ELF-1 (cell line): Measurements from ENCODE around the gene TNF.

Experiments used
- DNase-seq: peaks from one replicate; pipeline ENCODE4 v3.0.0-alpha.2; 2016; ENCODE audit warnings: low read depth, low spot score

Gene TNF

DNA sequence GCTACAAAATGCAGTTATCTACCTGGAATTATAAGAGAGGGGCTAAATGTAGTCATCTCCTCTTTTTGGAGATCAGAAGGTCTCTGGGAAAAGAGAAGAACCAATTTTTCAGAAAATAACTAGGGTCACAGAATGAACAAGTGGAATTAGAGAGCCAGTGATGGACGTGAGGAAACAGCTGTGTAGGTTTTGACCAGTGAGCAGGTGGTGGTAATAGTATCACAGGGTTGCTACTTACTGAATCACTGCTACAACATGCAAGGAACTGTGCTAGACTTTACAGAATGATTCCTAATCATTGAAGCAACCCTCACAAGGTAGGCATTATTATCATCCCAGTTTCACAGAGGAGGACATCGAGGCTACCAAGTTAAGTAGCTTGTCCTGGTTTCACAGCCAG lies 30.7 kb upstream of the TNF start:
- DNase-seq, result no peak

DNA sequence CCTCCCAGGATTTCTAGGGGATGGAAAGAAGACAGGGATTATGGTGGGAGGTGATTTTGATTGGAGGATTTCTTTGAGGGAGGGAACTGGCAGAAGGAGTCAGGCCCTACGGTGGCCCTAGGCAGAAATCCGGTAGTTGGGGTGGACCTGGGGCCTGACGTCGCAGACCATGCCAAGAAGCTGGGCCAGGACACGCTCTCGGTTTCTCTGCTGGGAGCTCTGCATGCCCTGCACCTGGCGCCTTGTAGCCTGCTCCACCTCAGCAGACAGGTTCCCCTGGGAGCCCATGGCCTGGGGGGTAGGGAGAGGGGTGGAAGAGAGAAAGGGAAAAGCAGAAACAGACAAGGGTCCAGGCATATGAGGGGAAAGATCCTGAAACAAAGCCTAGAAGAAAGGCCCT lies 30.1 kb upstream of the TNF start:
- no peak for DNase-seq

DNA sequence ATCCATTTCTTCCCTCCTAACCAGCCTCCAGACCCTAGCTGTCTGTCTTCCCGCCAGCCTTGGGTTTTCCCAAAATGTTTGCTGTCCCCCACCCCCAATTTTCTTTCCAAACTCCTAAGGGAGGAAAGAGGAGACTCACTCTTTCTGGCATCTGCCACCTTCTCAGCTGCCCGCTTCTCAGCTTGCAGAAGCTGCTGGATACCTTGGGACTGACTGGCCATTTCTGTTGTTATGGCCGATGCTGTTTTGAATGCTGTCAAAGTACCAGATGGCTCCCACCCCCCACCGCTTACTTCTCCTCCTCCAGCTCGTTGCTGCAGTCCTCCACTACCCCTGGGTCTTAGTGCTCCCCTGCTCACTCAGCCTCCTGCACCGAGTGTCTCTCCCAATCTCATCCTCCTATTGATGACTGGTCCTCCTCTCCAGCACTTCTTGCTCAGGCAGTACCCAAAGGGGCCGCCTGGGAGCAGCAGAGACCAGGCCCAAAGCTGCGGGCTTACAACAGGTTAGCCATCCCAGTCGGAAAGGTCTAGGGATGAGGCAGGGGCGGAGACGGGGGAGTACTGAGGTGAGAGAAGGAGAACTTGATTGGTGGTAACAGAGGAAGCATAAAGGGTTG lies 28.9 kb upstream of the TNF start, which contains the start of gene ATP6V1G2:
Gene ATP6V1G2, minus strand, starts transcription at position 270 of the 619 bp plus-strand sequence. Its CDS starts 49 bp downstream, at position 221.
- peak; percentile 99 for DNase-seq

DNA sequence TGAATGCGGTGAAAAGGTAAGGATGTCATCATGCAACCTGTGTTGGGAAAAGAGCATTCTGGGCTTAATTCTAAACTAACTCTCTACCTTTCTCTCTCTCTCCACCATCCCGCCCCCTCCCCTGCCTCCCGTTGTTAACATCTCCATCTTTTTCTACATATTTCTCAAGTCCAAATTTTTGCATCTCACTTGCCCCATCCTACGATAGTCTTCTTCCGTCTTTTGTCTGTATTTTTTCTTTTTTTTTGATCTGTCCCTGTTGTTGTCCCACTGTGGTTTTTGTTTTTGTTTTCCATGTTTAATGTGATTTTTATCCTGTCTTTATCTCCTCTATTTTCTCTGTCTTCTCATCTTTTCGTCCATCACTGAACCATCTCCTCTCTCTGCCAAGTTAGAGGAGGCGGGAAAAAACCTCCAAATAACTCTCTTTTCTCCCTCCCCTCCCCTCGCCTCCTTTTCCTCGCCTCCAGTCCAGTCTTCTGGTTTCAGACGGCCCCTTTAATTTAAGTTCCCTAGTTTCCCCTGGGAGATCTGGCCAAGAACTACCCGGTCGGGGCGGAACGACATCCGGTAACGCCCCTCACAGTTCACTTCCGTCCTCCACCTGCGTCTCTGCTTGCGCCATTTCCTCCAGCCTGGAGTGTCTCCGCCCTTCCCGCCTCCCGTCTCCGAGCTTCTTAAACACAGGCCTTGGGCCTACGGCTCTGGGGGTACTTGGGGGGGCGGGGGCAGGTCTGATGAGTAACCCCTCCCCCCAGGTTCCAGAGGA lies 28.2 kb upstream of the TNF start, which contains the start of gene NFKBIL1:
Gene NFKBIL1, plus strand, starts transcription at position 651 of the 769 bp plus-strand sequence. Its CDS starts 87 bp downstream, at position 738.
- DNase-seq, result peak; percentile 96

DNA sequence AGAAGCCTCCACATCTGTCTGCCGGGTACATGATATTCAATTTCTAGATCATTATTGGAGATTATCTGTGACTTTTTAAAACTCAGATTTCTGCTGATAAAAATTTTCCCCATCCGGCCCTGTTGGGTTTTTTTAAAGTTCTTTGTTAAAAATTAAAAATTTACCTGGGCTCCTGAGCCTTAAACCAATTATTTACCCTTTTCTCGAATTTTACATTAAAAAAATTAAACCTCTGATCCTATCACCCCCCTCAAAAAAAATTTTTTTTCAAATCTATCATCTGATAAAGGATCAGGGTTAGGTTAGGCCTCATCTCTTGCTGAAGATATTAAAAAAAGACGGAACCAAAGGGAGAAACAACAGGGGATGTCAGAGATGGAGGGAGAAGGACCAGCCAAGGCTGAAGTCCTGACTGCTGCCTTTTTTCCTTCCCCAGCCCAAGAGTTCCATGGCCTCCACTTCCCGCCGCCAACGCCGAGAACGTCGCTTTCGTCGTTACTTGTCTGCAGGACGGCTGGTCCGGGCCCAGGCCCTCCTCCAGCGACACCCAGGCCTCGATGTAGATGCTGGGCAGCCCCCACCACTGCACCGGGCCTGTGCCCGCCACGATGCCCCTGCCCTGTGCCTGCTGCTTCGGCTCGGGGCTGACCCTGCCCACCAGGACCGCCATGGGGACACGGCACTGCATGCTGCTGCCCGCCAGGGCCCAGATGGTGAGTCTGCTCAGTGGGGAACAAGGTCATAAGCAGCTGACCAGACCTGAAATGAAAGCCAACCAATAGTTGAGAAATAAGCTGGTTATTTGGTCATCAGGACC lies 27.4 kb upstream of the TNF start:
- no peak for DNase-seq

DNA sequence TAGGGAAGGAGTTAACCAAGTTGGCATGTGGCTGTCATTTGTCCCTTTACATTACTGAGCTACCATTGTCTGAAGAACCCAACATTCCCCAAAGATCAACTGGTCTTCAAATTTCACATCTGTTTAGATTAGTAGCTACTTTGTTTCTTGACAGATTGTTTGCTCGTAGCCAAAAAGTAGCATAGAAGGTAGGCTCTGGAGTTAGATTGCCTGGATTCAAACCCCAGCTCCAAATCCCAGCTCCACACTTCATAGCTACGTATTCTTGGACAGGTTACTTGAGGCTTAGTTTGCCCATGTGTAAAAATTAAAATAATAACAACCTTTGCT lies 26.9 kb upstream of the TNF start:
- DNase-seq, result no peak

DNA sequence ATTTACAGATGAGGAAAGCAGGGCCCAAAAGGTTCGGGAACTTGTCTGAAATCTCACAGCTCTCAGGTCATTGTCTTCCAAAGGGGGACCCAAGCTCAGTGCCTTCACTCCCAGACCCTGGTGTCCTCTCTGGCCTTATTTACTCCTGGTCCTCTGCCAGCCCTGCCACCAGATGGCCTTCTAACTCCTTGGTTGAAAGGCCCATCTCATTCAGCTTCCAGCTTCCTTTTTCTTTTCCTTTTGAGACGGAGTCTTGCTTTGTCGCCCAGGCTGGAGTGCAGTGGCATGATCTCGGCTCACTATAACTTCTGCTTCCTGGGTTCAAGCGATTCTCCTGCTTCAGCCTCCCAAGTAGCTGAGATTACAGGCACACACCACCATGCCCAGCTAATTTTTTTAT lies 24.0 kb upstream of the TNF start:
- peak; percentile 79 for DNase-seq

DNA sequence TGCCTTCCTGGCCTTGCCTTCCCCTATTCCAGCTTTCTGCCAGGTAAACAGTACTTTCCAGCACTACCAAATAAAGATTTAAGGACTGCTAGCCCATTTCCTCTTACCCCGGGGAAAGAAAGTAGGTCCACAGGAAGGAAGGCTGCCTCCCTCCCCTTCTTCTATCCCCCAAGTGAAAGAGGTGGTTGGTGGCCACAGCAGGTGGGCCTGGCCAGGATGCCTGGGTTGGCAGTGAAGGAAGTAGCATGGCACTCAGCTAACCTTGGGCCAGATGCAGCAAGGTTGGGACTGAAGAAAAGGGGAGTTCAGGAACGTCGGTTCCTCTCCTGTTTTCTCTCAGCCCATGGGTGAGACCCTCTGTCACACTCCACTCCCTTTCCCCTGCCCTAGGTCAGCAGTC lies 19.1 kb upstream of the TNF start:
- DNase-seq, result no peak

DNA sequence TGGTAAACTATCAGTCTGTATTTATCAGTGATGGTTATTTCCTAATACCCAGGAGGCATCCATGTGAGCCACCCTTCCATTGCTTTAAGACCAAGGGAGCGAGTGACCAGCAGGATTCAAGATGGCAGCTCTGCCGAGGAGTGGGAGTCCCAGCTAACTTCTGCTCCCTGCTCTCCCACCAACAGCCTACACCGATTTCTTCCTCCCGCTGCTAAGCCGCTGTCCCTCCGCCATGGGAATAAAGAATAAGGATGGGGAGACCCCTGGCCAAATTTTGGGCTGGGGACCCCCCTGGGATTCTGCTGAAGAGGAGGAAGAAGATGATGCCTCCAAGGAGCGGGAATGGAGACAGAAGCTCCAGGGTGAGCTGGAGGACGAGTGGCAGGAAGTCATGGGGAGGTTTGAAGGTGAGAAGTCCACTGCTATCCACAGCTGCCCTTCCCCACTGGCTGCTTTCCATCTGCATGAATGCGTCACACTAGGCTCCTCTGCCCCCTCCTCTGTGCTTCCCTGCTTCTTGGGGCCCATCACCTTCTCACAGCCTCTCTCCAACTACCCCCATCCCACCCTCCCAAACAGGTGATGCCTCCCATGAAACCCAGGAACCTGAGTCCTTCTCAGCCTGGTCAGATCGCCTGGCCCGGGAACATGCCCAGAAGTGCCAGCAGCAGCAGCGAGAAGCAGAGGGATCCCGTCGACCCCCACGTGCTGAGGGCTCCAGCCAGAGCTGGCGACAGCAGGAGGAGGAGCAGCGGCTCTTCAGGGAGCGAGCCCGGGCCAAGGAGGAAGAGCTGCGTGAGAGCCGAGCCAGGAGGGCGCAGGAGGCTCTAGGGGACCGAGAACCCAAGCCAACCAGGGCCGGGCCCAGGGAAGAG lies 17.7 kb upstream of the TNF start:
- DNase-seq, result no peak

DNA sequence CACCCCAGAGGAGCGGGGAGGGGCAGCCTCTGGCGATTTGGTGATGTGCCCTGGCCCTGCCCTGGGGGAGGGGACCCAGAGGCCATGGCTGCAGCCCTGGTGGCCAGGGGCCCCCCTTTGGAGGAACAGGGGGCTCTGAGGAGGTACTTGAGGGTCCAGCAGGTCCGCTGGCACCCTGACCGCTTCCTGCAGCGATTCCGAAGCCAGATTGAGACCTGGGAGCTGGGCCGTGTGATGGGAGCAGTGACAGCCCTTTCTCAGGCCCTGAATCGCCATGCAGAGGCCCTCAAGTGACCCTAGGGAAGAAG lies 17.1 kb upstream of the TNF start:
- no peak for DNase-seq

DNA sequence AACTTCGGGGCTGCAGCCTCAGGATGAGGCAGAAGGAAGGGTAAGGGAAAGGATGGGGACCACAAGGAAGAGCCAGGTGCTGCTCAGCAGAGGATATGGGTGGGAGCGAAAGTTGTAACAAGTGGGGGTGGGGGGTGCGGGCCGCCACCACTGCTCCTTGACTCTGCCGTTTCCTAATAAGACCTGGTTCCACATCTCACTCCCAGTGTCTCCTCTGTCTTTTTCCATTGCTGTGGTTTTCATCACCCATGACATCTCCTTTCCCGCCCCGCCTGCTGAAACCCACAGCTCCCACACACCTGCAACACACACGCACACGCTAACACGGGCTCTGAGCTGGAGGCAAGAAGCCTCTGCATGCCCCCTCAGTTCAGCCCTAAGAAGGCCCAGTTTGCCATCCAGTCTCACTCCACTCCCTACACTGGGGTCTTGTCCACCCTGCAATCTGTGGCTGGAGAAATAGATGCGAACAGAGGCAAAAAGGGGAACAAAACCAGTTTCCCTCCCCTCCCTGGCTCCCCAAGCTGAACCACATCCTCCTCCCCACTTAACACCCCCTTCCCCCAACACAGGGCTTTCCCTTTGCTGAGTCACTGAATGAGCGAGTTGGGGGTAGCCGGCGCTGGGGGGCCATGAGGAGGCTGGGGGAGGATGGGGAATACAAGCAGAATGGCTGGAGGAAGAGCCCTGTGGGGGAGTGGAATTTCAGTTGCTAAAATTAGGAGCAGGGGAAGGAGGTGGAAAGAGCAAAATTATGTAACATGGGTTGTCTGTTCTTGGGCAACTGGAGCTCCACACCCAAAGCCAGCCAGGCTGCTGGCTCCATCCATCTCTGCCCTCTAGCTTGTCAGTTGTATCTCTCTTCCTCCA lies 16.5 kb upstream of the TNF start:
- no peak for DNase-seq

DNA sequence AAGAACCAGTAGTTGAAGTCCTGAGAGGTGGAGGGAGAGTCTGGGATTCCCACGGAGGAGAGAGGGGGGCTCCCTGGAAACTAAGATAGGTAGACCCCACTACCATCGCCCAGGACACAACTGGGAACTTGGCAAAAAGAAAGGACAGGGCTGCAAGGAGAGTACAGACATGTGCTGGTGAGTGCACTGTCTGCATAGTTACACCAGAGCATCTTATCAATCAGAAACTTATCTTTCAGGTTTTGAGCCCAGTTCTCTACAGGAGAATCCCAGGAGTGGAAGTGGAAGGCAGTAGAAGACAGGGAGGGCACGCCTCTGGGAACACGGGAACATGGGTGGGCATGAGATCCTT lies 15.8 kb upstream of the TNF start:
- DNase-seq, result no peak

DNA sequence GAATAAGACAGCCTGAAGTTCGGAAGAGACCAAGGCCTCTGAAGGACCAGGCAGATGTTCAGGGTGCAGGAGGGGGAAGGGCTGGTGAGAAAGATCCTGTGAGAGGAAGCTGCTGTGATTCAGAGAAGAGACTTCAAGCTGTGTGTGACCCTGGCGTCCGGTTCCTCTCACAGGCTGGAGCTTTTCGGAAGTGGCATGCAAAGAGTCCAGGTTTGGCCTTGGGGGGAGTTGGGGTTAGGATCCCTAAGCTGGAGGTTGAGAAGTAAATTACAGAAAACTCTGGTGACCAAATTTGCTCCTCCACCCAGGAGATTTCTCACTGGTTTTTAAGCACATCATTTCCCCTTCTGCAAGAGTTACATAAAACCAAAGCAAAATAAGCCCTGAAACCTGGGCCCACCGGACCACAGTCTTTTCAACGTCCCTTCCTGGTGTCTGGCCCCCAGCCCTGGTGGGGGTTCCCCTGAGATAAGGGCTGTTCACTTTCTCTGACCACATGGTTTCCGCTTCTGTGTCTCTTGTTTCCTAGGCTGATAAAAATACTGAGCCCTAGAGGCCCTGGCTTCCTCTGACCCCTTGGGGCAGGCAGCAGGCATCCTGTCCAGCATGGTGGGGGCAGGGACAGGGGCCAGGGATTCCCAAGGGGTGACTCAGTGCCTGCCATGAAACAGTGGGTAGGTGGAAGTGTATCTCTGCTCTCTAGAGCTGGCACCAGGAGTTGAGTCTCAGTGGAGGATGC lies 15.2 kb upstream of the TNF start:
- peak; percentile 67 for DNase-seq

DNA sequence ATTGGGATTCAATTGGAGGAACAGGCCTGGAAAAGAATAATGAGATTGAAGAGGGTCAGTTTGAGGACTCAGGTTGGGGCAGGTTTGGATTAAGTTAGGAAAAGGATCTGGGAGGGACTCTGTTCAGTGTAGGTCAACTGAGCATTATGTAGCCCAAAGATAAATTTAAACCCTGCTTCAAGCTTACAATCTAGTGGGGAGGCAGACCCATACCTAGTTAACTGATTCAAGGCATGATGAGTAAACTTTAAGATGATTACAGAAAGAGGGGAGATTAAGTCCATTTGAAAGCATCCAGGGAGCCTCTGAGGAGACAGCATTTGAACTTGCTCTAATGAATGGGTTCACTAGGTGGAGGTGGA lies 14.7 kb upstream of the TNF start:
- no peak for DNase-seq

DNA sequence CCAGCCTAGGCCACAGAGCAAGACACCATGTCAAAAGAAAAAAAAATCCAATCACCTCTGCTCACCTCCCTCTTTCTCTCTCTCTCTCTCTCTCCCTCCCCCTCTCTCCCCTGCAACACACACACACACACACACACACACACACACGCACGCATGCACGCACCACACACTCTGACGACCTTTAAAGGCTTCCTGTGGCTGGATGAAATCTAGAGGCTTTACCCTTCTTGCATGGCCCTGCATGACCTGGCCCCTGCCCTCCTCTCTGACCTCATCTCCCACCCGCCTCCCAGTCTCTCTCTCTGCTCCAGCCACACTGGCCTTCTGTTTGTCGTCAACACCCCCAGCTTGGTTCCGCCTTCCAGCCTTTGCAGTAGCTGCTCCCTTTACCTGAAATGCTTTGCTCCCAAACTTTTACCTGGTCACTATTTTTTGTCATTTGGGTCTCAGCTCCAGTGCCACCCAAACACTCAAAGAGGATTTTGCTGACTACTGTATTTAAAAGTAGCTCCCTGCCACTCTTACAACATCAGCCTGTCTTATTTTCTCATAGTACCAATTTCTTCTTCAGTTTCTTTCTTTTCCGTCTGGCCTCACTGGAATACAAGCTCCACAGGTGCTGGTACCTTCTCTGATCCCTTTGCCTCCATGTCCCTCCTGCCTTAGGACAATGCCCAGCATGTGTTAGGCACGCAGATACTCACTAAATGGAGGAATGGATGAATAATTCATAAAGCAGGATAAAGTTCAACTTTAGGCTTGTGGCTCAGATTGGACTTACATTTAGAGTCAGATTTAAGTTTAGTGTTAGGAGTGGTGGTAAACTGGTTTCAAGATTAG lies 7.6 kb upstream of the TNF start:
- DNase-seq, result peak; percentile 70

DNA sequence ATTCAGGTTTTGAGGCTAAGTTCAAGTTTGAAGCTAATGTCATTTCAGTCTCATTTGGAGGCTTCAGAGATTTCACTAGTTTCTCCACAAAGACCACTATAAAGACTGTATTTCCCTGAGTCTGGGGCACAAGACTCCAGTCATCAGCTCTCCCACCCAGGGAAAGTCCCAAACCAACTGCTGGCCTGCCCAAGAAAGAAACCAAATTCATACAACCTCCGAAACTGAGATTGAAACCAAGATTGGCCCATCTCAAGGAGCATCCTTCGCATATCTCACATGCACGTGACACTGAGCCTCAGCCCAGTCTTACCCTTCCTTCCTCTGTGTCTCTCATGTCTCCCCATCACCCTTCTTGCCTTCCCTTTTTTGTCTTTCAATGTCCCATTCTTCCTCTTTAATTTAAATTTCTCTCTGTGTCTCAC lies 6.8 kb upstream of the TNF start:
- no peak for DNase-seq

DNA sequence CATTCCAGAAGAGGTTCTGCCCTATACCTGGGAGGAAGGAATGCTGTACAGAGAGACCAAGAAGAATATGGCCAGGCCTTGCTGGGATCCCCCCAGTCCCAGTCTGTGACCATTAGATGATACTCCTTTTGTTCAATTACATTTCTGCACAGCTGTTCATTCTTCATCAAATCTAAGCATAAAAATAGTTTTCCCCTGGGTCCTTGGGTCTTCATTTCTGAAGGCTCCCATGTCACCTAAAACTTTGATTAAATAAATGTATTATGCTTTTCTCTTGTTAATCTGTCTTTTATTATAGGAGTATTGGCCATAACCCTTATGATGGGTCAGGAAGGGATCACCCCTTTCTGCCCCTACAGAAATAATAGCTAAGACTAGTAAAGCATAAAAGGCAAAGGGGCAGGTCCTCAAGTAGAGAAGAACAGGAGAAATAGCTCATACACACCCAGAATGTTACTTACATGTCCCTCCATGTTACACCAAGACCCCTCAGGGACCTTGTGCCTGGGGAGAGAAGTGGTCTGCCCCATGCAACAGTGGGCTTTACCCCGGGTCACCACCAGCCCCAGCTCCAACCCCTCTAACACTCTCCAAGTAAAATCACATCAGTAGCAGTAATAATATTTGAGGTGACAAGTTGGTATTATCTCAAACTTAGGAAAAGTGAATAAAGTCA lies 5.4 kb upstream of the TNF start:
- DNase-seq, result no peak

DNA sequence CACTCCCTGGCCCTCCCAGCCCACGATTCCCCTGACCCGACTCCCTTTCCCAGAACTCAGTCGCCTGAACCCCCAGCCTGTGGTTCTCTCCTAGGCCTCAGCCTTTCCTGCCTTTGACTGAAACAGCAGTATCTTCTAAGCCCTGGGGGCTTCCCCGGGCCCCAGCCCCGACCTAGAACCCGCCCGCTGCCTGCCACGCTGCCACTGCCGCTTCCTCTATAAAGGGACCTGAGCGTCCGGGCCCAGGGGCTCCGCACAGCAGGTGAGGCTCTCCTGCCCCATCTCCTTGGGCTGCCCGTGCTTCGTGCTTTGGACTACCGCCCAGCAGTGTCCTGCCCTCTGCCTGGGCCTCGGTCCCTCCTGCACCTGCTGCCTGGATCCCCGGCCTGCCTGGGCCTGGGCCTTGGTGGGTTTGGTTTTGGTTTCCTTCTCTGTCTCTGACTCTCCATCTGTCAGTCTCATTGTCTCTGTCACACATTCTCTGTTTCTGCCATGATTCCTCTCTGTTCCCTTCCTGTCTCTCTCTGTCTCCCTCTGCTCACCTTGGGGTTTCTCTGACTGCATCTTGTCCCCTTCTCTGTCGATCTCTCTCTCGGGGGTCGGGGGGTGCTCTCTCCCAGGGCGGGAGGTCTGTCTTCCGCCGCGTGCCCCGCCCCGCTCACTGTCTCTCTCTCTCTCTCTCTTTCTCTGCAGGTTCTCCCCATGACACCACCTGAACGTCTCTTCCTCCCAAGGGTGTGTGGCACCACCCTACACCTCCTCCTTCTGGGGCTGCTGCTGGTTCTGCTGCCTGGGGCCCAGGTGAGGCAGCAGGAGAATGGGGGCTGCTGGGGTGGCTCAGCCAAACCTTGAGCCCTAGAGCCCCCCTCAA lies 3.1 kb upstream of the TNF start, which contains the start of gene LTA:
Gene LTA, plus strand, starts transcription at position 249 of the 871 bp plus-strand sequence. Its CDS starts 454 bp downstream, at position 703.
- no peak for DNase-seq
